Left renal cortex interstitium (tissue), 4 donors: ENCODE data around the gene FTO. TPM values are rescaled to one million over a fixed set of nuclear protein-coding genes. Genes with fewer than 3 reads are reported as not detected.

ENCODE experiments used
- DNase-seq, 4 donors: peaks; one replicate each; pipeline ENCODE4 v3.0.0-alpha.2; 2013; ENCODE audit warnings: low read depth in 4 of 4, low spot score in 2 of 4, missing footprints in 1 of 4
- polyA plus RNA-seq, 4 donors: library from polyadenylated mRNA; unstranded; fragments of 120-200 nt; gene quantifications; one replicate each; pipeline ENCODE4 v1.2.1, GENCODE V29; 2013; ENCODE audit not compliant: insufficient read length in 4 of 4

FTO gene
- polyA plus RNA-seq, 4 donors = 83.2 to 91.1 (median 86.2) TPM

GRCh38 chr16:54097774-54098173, 393.8 kb downstream of the FTO start:
- no peak for DNase-seq

- no peak for DNase-seq
Observed at GRCh38 chr16:54098247-54098646, 394.3 kb downstream of the FTO start.

GRCh38 chr16:54099627-54100026, 395.7 kb downstream of the FTO start:
- no peak for DNase-seq

- no peak for DNase-seq
Observed at GRCh38 chr16:54102888-54103866, 399.2 kb downstream of the FTO start.

GRCh38 chr16:54106057-54106456, 402.1 kb downstream of the FTO start:
- no peak for DNase-seq

- DNase-seq = no peak
Observed at GRCh38 chr16:54107583-54108202, 403.7 kb downstream of the FTO start.

GRCh38 chr16:54110016-54110981, 406.3 kb downstream of the FTO start:
- no peak for DNase-seq

GRCh38 chr16:54112451-54113206, 408.7 kb downstream of the FTO start:
- DNase-seq = no peak

GRCh38 chr16:54115558-54115957, 411.6 kb downstream of the FTO start:
- DNase-seq = no peak

GRCh38 chr16:54116124-54116655, 412.2 kb downstream of the FTO start:
- DNase-seq = no peak

- DNase-seq = no peak
Observed at GRCh38 chr16:54118846-54119245, 414.9 kb downstream of the FTO start.

GRCh38 chr16:54120846-54121480, 417.0 kb downstream of the FTO start:
- DNase-seq = no peak

GRCh38 chr16:54121539-54122295, 417.8 kb downstream of the FTO start:
- no peak for DNase-seq

GRCh38 chr16:54123766-54124165, 419.8 kb downstream of the FTO start:
- no peak for DNase-seq

- DNase-seq = no peak
Observed at GRCh38 chr16:54125751-54126655, 422.0 kb downstream of the FTO start.

- DNase-seq = no peak
Observed at GRCh38 chr16:54126907-54127306, 423.0 kb downstream of the FTO start.

- no peak for DNase-seq
Observed at GRCh38 chr16:54128629-54129234, 424.8 kb downstream of the FTO start.
